Upper lobe of left lung (tissue), 4 donors: ENCODE measurements around the gene UNC5A.

ENCODE experiments used
- CTCF ChIP-seq, 6 experiments: fragments of 450-650 bp in 4 of 6; fragments of 200-600 bp in 2 of 6; sonication (generic) in 2 of 6; IDR thresholded peaks; one replicate each; pipeline ENCODE4 v1.5.1; 2016 to 2019; ENCODE audit warnings: antibody characterized with exemption in 6 of 6
- EP300 ChIP-seq, 4 donors: sonication (generic); formaldehyde crosslinking; IDR thresholded peaks; one replicate each; pipeline ENCODE4 v1.5.1; 2017; ENCODE audit warnings: antibody characterized with exemption in 4 of 4, control low read depth in 2 of 4
- POLR2A ChIP-seq, 4 donors: fragments of 450-650 bp; IDR thresholded peaks; one replicate each; pipeline ENCODE4 v1.5.1; 2016 to 2017; ENCODE audit warnings: antibody characterized with exemption in 4 of 4, mild to moderate bottlenecking in 2 of 4
- POLR2AphosphoS5 ChIP-seq, 2 donors: sonication (generic); formaldehyde crosslinking; IDR thresholded peaks; one replicate each; pipeline ENCODE4 v1.5.1; 2017; ENCODE audit warnings: antibody characterized with exemption in 2 of 2

- TF ChIP-seq CTCF (IDR thresholded peaks at IDR 0.05) (no peak), POLR2A (IDR thresholded peaks at IDR 0.05) (no peak), EP300 (IDR thresholded peaks at IDR 0.05) (no peak), POLR2AphosphoS5 (IDR thresholded peaks at IDR 0.05) (no peak)
Measured at GRCh38 chr5:176799488-176799887, 10.9 kb upstream of the UNC5A start.
